Right lobe of liver (tissue), 4 donors: ENCODE results near the gene HLF.

Experiments
- POLR2A ChIP-seq: fragments of 450-650 bp; IDR thresholded peaks from one replicate; pipeline ENCODE4 v1.6.1; 2017; ENCODE audit warnings: antibody characterized with exemption, mild to moderate bottlenecking
- TF ChIP-seq, protein P1 (sequence below), 4 donors: fragments of 200-600 bp in 3 of 4; fragments of 450-650 bp in 1 of 4; IDR thresholded peaks; one replicate each; pipeline versions ENCODE4 v1.5.1 to v1.8.0; 2016 to 2022; ENCODE audit warnings: antibody characterized with exemption in 4 of 4, mild to moderate bottlenecking in 2 of 4
- donor health status: DM: no; HTN: no; CAD: no.
- donor health status: DM: no; HTN: no; CAD: no.
- donor health status: DM: no; HTN: yes; CAD: no.

DNA sequence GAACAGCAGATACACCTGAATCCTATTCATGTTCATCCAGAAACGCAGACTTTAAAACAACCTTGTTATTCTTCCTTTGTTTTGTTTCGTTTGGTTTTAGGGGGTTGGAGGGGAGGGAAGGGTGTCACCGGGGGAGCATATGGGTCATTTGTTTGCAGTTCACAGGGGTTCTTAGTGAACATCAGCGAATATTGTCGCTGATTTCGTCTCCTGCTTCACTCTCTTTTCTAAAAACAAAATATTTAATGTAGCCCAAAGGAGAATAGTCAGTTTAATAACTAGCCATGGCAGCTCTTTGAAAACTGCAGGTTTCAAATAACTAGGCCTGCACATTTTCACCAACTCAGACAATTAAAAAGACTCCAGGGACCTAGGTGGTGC lies 37.6 kb downstream of the HLF start:
- TF ChIP-seq, protein P1, sequence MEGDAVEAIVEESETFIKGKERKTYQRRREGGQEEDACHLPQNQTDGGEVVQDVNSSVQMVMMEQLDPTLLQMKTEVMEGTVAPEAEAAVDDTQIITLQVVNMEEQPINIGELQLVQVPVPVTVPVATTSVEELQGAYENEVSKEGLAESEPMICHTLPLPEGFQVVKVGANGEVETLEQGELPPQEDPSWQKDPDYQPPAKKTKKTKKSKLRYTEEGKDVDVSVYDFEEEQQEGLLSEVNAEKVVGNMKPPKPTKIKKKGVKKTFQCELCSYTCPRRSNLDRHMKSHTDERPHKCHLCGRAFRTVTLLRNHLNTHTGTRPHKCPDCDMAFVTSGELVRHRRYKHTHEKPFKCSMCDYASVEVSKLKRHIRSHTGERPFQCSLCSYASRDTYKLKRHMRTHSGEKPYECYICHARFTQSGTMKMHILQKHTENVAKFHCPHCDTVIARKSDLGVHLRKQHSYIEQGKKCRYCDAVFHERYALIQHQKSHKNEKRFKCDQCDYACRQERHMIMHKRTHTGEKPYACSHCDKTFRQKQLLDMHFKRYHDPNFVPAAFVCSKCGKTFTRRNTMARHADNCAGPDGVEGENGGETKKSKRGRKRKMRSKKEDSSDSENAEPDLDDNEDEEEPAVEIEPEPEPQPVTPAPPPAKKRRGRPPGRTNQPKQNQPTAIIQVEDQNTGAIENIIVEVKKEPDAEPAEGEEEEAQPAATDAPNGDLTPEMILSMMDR (IDR thresholded peaks at IDR 0.05) = no peak
- TF ChIP-seq POLR2A = no peak
